Left ventricle myocardium inferior (tissue), 1 donor: ENCODE results near the gene BCL2. TPM values are rescaled to one million over a fixed set of nuclear protein-coding genes. Genes with fewer than 3 reads are reported as not detected.

Experiments used
- DNase-seq: peaks from one replicate; pipeline ENCODE4 v3.0.0-alpha.2; 2020
- H3K27ac ChIP-seq: fragments of 200-600 bp; replicated peaks from 2 replicates; pipeline ENCODE4 v1.8.0; 2021
- H3K27me3 ChIP-seq: fragments of 200-600 bp; 2 replicates; pipeline ENCODE4 v1.8.0; 2021; ENCODE audit warnings: low read depth
- H3K36me3 ChIP-seq: fragments of 200-600 bp; 2 replicates; pipeline ENCODE4 v1.8.0; 2021
- H3K4me1 ChIP-seq: fragments of 200-600 bp; 2 replicates; pipeline ENCODE4 v1.8.0; 2021
- H3K4me3 ChIP-seq: fragments of 200-600 bp; 2 replicates; pipeline ENCODE4 v1.8.0; 2021; ENCODE audit warnings: mild to moderate bottlenecking, moderate library complexity
- H3K9me3 ChIP-seq: fragments of 200-600 bp; replicated peaks from 2 replicates; pipeline ENCODE4 v1.8.0; 2021
- CTCF ChIP-seq: fragments of 200-600 bp; IDR thresholded peaks from 2 replicates; pipeline ENCODE4 v1.8.0; 2021; ENCODE audit warnings: antibody characterized with exemption, mild to moderate bottlenecking, borderline replicate concordance
- intact Hi-C: fragments of 100-400 bp; cut with micrococcal nuclease; formaldehyde crosslinking; loops from one replicate; pipeline ENCODE4 v1.11.0; 2022
- total RNA-seq: library from RNA; stranded (reverse); fragmentation: NEBNext Ultra II Directional; extraction: Animal tissue kit (Norgen Biotek cat#: 25700); gene quantifications from one replicate; pipeline ENCODE4 v1.2.1, GENCODE V29; 2021
- donor health status: DM: no; HTN: yes; CAD: no; lungs with severe emphysema.

BCL2 gene
- total RNA-seq, 1 donor from 2014 or later: 7.3 TPM

GRCh38 chr18:63082366-63083019 is 237.1 kb downstream of the BCL2 start:
- Histone ChIP-seq H3K4me3 (no peak overlapping the region), H3K4me1 (no peaks in the 10 kb centered on the region), H3K27me3 (no peaks in the 10 kb centered on the region), H3K36me3 (no peaks in the 10 kb centered on the region), H3K9me3 (peaks cover 9% of the 10 kb centered on the region), H3K27ac (no peak overlapping the region)
- intact Hi-C loops: no loop called here
- DNase-seq: no peak
- TF ChIP-seq CTCF: no peak

GRCh38 chr18:63079114-63079513 is 240.5 kb downstream of the BCL2 start:
- Histone ChIP-seq H3K27me3 (no peaks in the 10 kb centered on the region), H3K27ac (no peak overlapping the region), H3K36me3 (no peaks in the 10 kb centered on the region), H3K4me1 (peaks cover 13% of the 10 kb centered on the region), H3K4me3 (no peak overlapping the region), H3K9me3 (peaks cover 9% of the 10 kb centered on the region)
- TF ChIP-seq CTCF: no peak
- DNase-seq: no peak
- intact Hi-C loops: no loop called here

GRCh38 chr18:63078471-63078870 is 241.1 kb downstream of the BCL2 start:
- TF ChIP-seq CTCF: no peak
- Histone ChIP-seq H3K27ac (no peak overlapping the region), H3K36me3 (no peaks in the 10 kb centered on the region), H3K4me3 (no peak overlapping the region), H3K4me1 (peaks cover 13% of the 10 kb centered on the region), H3K9me3 (peaks cover 9% of the 10 kb centered on the region), H3K27me3 (no peaks in the 10 kb centered on the region)
- no peak for DNase-seq
- intact Hi-C loops: no loop called here

DNA sequence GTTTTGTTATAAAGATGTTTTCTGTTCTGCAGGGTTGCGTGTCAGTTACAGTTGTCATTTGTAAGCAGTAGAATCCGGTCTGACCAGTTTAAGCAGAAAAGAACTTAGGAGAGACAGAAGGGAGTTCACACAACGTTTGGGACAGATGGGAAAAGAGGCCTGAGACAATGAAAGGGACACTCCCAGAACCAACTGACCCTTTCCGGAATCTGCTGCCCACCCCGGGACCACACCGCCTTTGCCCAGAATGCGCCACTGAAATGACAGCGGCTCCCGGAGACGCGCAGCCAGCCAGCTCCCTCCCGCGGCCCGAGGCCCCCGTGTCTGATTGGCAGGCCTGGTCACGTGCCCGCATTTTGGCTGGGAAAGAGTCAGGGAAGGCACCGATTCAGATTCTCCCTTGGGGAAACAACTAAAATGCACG is 244.6 kb downstream of the BCL2 start:
- intact Hi-C loops: no loop called here
- H3K4me3 ChIP-seq: peak overlapping the region; percentile 67
- no peaks in the 10 kb centered on the region for H3K36me3 ChIP-seq
- TF ChIP-seq CTCF: no peak
- H3K27me3 ChIP-seq: no peaks in the 10 kb centered on the region
- peaks cover 13% of the 10 kb centered on the region for H3K4me1 ChIP-seq
- peak overlapping the region; percentile 74 for H3K27ac ChIP-seq
- DNase-seq: peak; percentile 84
- peaks cover 8% of the 10 kb centered on the region for H3K9me3 ChIP-seq

DNA sequence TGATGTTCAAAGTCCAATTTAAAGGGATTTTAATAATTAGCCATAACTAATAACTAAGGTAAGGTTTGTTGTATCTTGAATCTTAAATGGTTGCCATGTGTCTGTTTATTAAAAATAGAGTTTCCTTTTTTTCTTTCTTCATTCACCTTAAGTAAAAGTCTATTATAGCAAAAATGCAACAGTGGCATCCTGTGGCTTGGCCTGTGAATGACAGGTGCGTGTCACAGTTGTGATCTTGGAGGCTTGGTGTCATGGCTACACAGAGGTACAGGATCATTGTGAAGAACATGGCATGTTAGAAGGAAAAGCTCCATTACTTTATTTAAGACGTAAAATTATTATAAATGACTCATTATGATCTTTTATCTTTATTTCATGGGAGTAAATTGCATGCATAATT is 246.1 kb downstream of the BCL2 start:
- Histone ChIP-seq H3K4me1 (peaks cover 13% of the 10 kb centered on the region), H3K36me3 (no peaks in the 10 kb centered on the region), H3K27ac (no peak overlapping the region), H3K27me3 (no peaks in the 10 kb centered on the region), H3K4me3 (no peak overlapping the region), H3K9me3 (no peaks in the 10 kb centered on the region)
- intact Hi-C loops: no loop called here
- TF ChIP-seq CTCF: no peak
- DNase-seq: no peak

Other genes with a start within 250 kb of the BCL2 start
- 31.3 TPM for gene KDSR, start 47.4 kb upstream of the BCL2 start, total RNA-seq
- gene VPS4B, start 102.7 kb upstream of the BCL2 start, total RNA-seq: 16.7 TPM
- not detected for gene SERPINB5, start 157.2 kb upstream of the BCL2 start, total RNA-seq
- gene SERPINB12, start 222.6 kb upstream of the BCL2 start, total RNA-seq: not detected